GM12865 (cell line): ENCODE measurements around the gene TBC1D22A.

Experiments
- DNase-seq: peaks from one replicate; pipeline ENCODE4 v3.0.0; 2010; ENCODE audit warnings: low read depth
- H3K4me3 ChIP-seq: 2 replicates; pipeline ENCODE4 v1.5.1; 2011; ENCODE audit warnings: mild to moderate bottlenecking, low read depth, low read length, control low read depth
- TF ChIP-seq, protein P1 (sequence below): IDR thresholded peaks from 2 replicates; pipeline ENCODE4 v1.5.1; 2011; ENCODE audit warnings: low read length, control low read depth, low read depth, inconsistent platforms; ENCODE audit not compliant: insufficient read depth; ENCODE audit errors: missing control alignments

Gene TBC1D22A

GRCh38 chr22:47142427-47143046 lies 380.1 kb downstream of the TBC1D22A start:
- no peak for DNase-seq
- H3K4me3 ChIP-seq, result no peak overlapping the region
- TF ChIP-seq, protein P1, sequence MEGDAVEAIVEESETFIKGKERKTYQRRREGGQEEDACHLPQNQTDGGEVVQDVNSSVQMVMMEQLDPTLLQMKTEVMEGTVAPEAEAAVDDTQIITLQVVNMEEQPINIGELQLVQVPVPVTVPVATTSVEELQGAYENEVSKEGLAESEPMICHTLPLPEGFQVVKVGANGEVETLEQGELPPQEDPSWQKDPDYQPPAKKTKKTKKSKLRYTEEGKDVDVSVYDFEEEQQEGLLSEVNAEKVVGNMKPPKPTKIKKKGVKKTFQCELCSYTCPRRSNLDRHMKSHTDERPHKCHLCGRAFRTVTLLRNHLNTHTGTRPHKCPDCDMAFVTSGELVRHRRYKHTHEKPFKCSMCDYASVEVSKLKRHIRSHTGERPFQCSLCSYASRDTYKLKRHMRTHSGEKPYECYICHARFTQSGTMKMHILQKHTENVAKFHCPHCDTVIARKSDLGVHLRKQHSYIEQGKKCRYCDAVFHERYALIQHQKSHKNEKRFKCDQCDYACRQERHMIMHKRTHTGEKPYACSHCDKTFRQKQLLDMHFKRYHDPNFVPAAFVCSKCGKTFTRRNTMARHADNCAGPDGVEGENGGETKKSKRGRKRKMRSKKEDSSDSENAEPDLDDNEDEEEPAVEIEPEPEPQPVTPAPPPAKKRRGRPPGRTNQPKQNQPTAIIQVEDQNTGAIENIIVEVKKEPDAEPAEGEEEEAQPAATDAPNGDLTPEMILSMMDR, result no peak

- DNase-seq, result no peak
- no peak overlapping the region for H3K4me3 ChIP-seq
- TF ChIP-seq, protein P1, result no peak
Observed at GRCh38 chr22:47143249-47143938, 380.9 kb downstream of the TBC1D22A start.

GRCh38 chr22:47144076-47144765 lies 381.8 kb downstream of the TBC1D22A start:
- H3K4me3 ChIP-seq, result no peak overlapping the region
- TF ChIP-seq, protein P1, result no peak
- no peak for DNase-seq

GRCh38 chr22:47144791-47145425 lies 382.5 kb downstream of the TBC1D22A start:
- no peak for DNase-seq
- no peak overlapping the region for H3K4me3 ChIP-seq
- TF ChIP-seq, protein P1, result no peak

DNA sequence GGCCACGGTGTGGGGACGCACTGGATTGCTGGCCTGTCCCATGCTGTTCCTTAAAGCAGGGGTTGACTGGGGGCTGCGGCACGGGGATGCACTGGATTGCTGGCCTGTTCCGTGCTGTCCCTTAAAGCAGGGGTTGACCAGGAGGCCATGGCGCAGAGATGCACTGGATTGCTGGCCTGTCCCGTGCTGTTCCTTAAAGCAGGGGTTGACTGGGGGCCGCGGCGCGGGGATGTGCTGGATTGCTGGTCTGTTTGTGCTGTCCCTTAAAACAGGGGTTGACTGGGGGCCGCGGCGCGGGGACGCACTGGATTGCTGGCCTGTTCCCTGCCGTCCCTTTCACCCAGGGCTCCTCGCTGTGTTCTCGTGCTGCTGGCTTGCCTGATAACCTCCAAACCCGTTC lies 383.4 kb downstream of the TBC1D22A start:
- no peak for DNase-seq
- no peak overlapping the region for H3K4me3 ChIP-seq
- TF ChIP-seq, protein P1, result no peak

DNA sequence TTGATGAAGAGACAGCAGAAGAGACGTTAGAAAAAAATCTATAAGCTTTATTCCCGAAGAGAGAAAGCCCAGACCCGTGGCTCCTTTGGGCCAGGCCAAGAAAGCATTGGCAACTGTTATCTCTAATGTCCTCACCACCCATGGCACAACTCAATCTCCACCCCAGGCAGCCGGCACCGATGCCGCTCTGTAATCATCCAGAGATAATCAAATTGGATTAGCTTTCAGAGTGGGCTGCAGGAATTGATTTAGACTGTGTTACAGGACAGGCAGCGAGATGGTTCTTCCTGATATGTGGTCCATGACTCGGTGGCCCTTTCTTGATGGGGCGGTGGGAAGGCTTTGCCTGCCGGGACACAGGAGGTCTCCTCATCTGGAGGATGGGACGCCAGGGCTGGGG lies 383.9 kb downstream of the TBC1D22A start:
- TF ChIP-seq, protein P1, result no peak
- no peak for DNase-seq
- H3K4me3 ChIP-seq, result no peak overlapping the region
